ENCODE measurements around the gene CLIP2. TPM values are rescaled to one million over a fixed set of nuclear protein-coding genes. Genes with fewer than 3 reads are reported as not detected.

Gene CLIP2
- total RNA-seq, 2 experiments from 2014 or later = 1.5 to 1.7 TPM

Other genes with a start within 250 kb of the CLIP2 start
- 10 to 100 TPM; 33.5 to 37.6 TPM for gene LIMK1, start 205.6 kb upstream of the CLIP2 start, total RNA-seq
- gene EIF4H, start 115.1 kb upstream of the CLIP2 start, total RNA-seq = 100 to 1,000 TPM; 287 to 302 TPM
- gene LAT2, start 79.4 kb upstream of the CLIP2 start, total RNA-seq = 10 to 100 TPM; 31.7 to 31.8 TPM
- gene RFC2, start 35.0 kb upstream of the CLIP2 start, total RNA-seq = 10 to 100 TPM; 69.5 to 76.5 TPM
- not detected for gene GTF2IRD1, start 164.5 kb downstream of the CLIP2 start, total RNA-seq